ENCODE measurements around the gene KRT3. TPM values are rescaled to one million over a fixed set of nuclear protein-coding genes. Genes with fewer than 3 reads are reported as not detected.

KRT3 gene
- total and polyA plus RNA-seq, 10 of the 15 experiments (the other 5 are each of a cell fraction or from before 2014, with no cell fraction given): not detected

GRCh38 chr12:52781399-52782082 lies 14.4 kb downstream of the KRT3 start:
- ChIA-PET POLR2A (no interaction called here), RAD21 (ENCODE audit: unreplicated experiment) (no interaction called here), SMC1A (ENCODE audit: uncharacterized antibody, unreplicated experiment) (no interaction called here), CTCF (interaction anchor here (1.2 kb wide), 1 partner anchor 9 kb away, joined by 5 read pairs; no protein-coding TSS in a partner anchor)
- no peaks in the 10 kb centered on the region for H3K4me1 ChIP-seq (ENCODE audit: control insufficient read depth, insufficient read depth, low read length)
- no peak for DNase-seq (ENCODE audit: low read depth, low spot score)
- ATAC-seq: no peak
- no peaks in the 10 kb centered on the region for H3K79me2 ChIP-seq (ENCODE audit: control insufficient read depth, insufficient read depth, low read length)
- intact Hi-C loops (cut with micrococcal nuclease; ENCODE audit: unreplicated experiment): no loop called here
- 0% methylated on average over 4 of the region's 4 CpGs for WGBS (ENCODE audit: insufficient coverage, insufficient replicate concordance, low lambda C conversion rate, missing lambda C conversion rate)
- H4K20me1 ChIP-seq (ENCODE audit: control insufficient read depth, insufficient read depth): no peaks in the 10 kb centered on the region
- no peak overlapping the region for H3K4me3 ChIP-seq
- no peak overlapping the region for H2AFZ ChIP-seq (ENCODE audit: control insufficient read depth, low read depth, low read length)
- no peak overlapping the region for H3K27ac ChIP-seq (ENCODE audit: control insufficient read depth, insufficient read depth)
- H3K9me3 ChIP-seq (replicated peaks; ENCODE audit: control insufficient read depth, insufficient read depth, low read length): no peaks in the 10 kb centered on the region
- H3K27me3 ChIP-seq (replicated peaks in 1 of 2; ENCODE audit: control insufficient read depth in 2 of 2, insufficient read depth in 2 of 2, low read length in 1 of 2): peaks cover 1 to 3% of the 10 kb centered on the region in 2 experiments; a peak in 3 of 4 replicates
- H3K9ac ChIP-seq (ENCODE audit: control insufficient read depth, insufficient read depth, low read length): no peak overlapping the region
- no TSS peak for BruUV-seq (replicated peaks)
- TF ChIP-seq POLR2AphosphoS5 (IDR thresholded peaks at IDR 0.05; ENCODE audit: low read length): no peak
- no peak for TF ChIP-seq SMARCA5 (IDR thresholded peaks at IDR 0.05)
- no peak for TF ChIP-seq SP1 (IDR thresholded peaks at IDR 0.05; ENCODE audit: low read depth, low read length)
- TF ChIP-seq EGR1 (IDR thresholded peaks at IDR 0.05; ENCODE audit: borderline replicate concordance in 1 of 2, low read depth in 2 of 2, low read length in 2 of 2): no peak
- no peak for TF ChIP-seq ZNF207 (IDR thresholded peaks at IDR 0.05; ENCODE audit: borderline replicate concordance)
- TF ChIP-seq EZH2 (IDR thresholded peaks at IDR 0.05; ENCODE audit: borderline replicate concordance, control insufficient read depth, low read depth, low read length): no peak
- TF ChIP-seq ASH2L (IDR thresholded peaks at IDR 0.05; ENCODE audit: borderline replicate concordance, low read depth): no peak
- TF ChIP-seq, protein P1, sequence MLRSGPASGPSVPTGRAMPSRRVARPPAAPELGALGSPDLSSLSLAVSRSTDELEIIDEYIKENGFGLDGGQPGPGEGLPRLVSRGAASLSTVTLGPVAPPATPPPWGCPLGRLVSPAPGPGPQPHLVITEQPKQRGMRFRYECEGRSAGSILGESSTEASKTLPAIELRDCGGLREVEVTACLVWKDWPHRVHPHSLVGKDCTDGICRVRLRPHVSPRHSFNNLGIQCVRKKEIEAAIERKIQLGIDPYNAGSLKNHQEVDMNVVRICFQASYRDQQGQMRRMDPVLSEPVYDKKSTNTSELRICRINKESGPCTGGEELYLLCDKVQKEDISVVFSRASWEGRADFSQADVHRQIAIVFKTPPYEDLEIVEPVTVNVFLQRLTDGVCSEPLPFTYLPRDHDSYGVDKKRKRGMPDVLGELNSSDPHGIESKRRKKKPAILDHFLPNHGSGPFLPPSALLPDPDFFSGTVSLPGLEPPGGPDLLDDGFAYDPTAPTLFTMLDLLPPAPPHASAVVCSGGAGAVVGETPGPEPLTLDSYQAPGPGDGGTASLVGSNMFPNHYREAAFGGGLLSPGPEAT (IDR thresholded peaks at IDR 0.05; ENCODE audit: low read depth): no peak
- no peak for TF ChIP-seq YY1 (IDR thresholded peaks at IDR 0.05; ENCODE audit: low read depth, low read length)
- TF ChIP-seq, protein P2, sequence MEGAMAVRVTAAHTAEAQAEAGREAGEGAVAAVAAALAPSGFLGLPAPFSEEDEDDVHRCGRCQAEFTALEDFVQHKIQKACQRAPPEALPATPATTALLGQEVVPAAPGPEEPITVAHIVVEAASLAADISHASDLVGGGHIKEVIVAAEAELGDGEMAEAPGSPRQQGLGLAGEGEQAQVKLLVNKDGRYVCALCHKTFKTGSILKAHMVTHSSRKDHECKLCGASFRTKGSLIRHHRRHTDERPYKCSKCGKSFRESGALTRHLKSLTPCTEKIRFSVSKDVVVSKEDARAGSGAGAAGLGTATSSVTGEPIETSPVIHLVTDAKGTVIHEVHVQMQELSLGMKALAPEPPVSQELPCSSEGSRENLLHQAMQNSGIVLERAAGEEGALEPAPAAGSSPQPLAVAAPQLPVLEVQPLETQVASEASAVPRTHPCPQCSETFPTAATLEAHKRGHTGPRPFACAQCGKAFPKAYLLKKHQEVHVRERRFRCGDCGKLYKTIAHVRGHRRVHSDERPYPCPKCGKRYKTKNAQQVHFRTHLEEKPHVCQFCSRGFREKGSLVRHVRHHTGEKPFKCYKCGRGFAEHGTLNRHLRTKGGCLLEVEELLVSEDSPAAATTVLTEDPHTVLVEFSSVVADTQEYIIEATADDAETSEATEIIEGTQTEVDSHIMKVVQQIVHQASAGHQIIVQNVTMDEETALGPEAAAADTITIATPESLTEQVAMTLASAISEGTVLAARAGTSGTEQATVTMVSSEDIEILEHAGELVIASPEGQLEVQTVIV (IDR thresholded peaks at IDR 0.05; ENCODE audit: borderline replicate concordance, partially characterized antibody): no peak
- no peak for TF ChIP-seq KLF5 (IDR thresholded peaks at IDR 0.05; ENCODE audit: partially characterized antibody)
- TF ChIP-seq NRF1 (conservative IDR thresholded peaks at IDR 0.05; ENCODE audit: low read depth, low read length): no peak
- TF ChIP-seq, protein P3, sequence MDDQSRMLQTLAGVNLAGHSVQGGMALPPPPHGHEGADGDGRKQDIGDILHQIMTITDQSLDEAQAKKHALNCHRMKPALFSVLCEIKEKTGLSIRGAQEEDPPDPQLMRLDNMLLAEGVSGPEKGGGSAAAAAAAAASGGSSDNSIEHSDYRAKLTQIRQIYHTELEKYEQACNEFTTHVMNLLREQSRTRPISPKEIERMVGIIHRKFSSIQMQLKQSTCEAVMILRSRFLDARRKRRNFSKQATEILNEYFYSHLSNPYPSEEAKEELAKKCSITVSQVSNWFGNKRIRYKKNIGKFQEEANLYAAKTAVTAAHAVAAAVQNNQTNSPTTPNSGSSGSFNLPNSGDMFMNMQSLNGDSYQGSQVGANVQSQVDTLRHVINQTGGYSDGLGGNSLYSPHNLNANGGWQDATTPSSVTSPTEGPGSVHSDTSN (IDR thresholded peaks at IDR 0.05; ENCODE audit: insufficient replicate concordance, low read depth, low read length): no peak
- TF ChIP-seq BMI1 (IDR thresholded peaks at IDR 0.05; ENCODE audit: borderline replicate concordance): no peak
- no peak for TF ChIP-seq CBX3 (IDR thresholded peaks at IDR 0.05; ENCODE audit: borderline replicate concordance, low read depth)
- in situ Hi-C loops (cut with MboI): no loop called here
- FAIRE-seq: no peak
- H3K4me2 ChIP-seq (ENCODE audit: control insufficient read depth, insufficient read depth): no peak overlapping the region
- H3K36me3 ChIP-seq (ENCODE audit: control insufficient read depth in 2 of 2, insufficient read depth in 2 of 2, low read length in 1 of 2): no peaks in the 10 kb centered on the region

Data from GM12878 (cell line).